Psoas muscle (tissue), 8 donors: ENCODE data around the gene PIP4P1. TPM values are rescaled to one million over a fixed set of nuclear protein-coding genes. Genes with fewer than 3 reads are reported as not detected.

ENCODE experiments used
- ATAC-seq, 4 donors: fragments of 200-7000 bp; cut with Tn5 transposase; one replicate each; pipeline ENCODE4 v1.9.1; 2020; ENCODE audit warnings: moderate library complexity in 3 of 4, mild to moderate bottlenecking in 2 of 4
- DNase-seq, 2 donors: peaks; one replicate each; pipeline ENCODE4 v3.0.0-alpha.2; 2020
- H3K27ac ChIP-seq: fragments of 200-600 bp; one replicate; pipeline ENCODE4 v1.8.0; 2022
- H3K27me3 ChIP-seq, 3 donors: fragments of 200-600 bp in 1 of 3; one replicate each; pipeline versions ENCODE4 v1.6.1 to v1.8.0; 2013 to 2022; ENCODE audit warnings: low read length in 2 of 3, mild to moderate bottlenecking in 2 of 3, moderate library complexity in 1 of 3; ENCODE audit not compliant: insufficient read depth in 3 of 3
- H3K36me3 ChIP-seq, 2 donors: fragments of 200-600 bp in 1 of 2; one replicate each; pipeline versions ENCODE4 v1.6.1 to v1.8.0; 2013 to 2022; ENCODE audit warnings: low read depth in 1 of 2, mild to moderate bottlenecking in 1 of 2, moderate library complexity in 1 of 2; ENCODE audit not compliant: insufficient read depth in 1 of 2
- H3K4me1 ChIP-seq: fragments of 200-600 bp; one replicate; pipeline ENCODE4 v1.8.0; 2022
- H3K4me3 ChIP-seq: fragments of 200-600 bp; one replicate; pipeline ENCODE4 v1.8.0; 2022; ENCODE audit warnings: mild to moderate bottlenecking
- H3K9me3 ChIP-seq: fragments of 200-600 bp; one replicate; pipeline ENCODE4 v1.8.0; 2022
- WGBS, 3 donors: extraction: QIAGEN DNeasy Blood & Tissue Kit; methylation state at CpG; one replicate each; pipeline versions ENCODE4 v1.1.6 to v1.1.7; 2013; 5-methylcytosine and 5-hydroxymethylcytosine counted together
- intact Hi-C, 2 donors: fragments of 100-400 bp; cut with DNase I; formaldehyde crosslinking; loops; one replicate each; pipeline versions ENCODE4 v1.11.0 to v1.14.2; 2022
- polyA plus RNA-seq, 3 donors: library from polyadenylated mRNA; stranded (reverse); fragments of 200-250 nt; gene quantifications; one replicate each; pipeline ENCODE4 v1.2.3, GENCODE V29; 2013
- total RNA-seq, 4 donors: library from RNA; stranded (reverse); fragmentation: NEBNext Ultra II Directional in 2 of 4; extraction: Animal tissue kit (Norgen Biotek cat#: 25700) in 2 of 4; gene quantifications; one replicate each; pipeline versions ENCODE4 v1.2.1 to v1.2.4, GENCODE V29; 2021 to 2023
- TF ChIP-seq, protein P1 (sequence below): fragments of 200-600 bp; IDR thresholded peaks from one replicate; pipeline ENCODE4 v1.8.0; 2022; ENCODE audit warnings: antibody characterized with exemption
- donor health status: healthy with polysubstance abuse.
- donor health status: DM: no; HTN: no; CAD: no; lungs with moderate emphysema.
- donor health status: Bipolar disorder and iron deficiency.
- donor health status: healthy.
- donor health status: DM: yes; HTN: yes; CAD: no.
- donor health status: DM: no; HTN: no; CAD: no.
- donor health status: DM: no; HTN: no; CAD: no.
- donor health status: DM: yes; HTN: yes; CAD: no.

The PIP4P1 gene
- total and polyA plus RNA-seq, 7 donors: 15.6 to 56.5 (median 23.1) TPM

- H3K36me3 ChIP-seq: peaks cover 0 to 19% of the 10 kb centered on the region in 2 donors
- intact Hi-C loops: loop anchor here in 1 of 2 donors (5.0 kb wide), 1 partner anchor 188 kb away; no protein-coding TSS in a partner anchor
- 7 to 17% (median 9%) methylated on average over 1 of the region's 1 CpG for WGBS, 3 donors
- ATAC-seq: peak in 1 of 4 donors; percentile 31
- peaks cover under 1% of the 10 kb centered on the region for H3K4me1 ChIP-seq
- H3K9me3 ChIP-seq: no peaks in the 10 kb centered on the region
- no peaks in the 10 kb centered on the region for H3K27me3 ChIP-seq
- TF ChIP-seq, protein P1, sequence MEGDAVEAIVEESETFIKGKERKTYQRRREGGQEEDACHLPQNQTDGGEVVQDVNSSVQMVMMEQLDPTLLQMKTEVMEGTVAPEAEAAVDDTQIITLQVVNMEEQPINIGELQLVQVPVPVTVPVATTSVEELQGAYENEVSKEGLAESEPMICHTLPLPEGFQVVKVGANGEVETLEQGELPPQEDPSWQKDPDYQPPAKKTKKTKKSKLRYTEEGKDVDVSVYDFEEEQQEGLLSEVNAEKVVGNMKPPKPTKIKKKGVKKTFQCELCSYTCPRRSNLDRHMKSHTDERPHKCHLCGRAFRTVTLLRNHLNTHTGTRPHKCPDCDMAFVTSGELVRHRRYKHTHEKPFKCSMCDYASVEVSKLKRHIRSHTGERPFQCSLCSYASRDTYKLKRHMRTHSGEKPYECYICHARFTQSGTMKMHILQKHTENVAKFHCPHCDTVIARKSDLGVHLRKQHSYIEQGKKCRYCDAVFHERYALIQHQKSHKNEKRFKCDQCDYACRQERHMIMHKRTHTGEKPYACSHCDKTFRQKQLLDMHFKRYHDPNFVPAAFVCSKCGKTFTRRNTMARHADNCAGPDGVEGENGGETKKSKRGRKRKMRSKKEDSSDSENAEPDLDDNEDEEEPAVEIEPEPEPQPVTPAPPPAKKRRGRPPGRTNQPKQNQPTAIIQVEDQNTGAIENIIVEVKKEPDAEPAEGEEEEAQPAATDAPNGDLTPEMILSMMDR: no peak
- peak overlapping the region; percentile 38 for H3K27ac ChIP-seq
- no peak overlapping the region for H3K4me3 ChIP-seq
- no peak for DNase-seq
Measured at GRCh38 chr14:20419419-20419818, 41.8 kb downstream of the PIP4P1 start.

- H3K36me3 ChIP-seq: peaks cover 0 to 9% of the 10 kb centered on the region in 2 donors
- DNase-seq: no peak
- TF ChIP-seq, protein P1: no peak
- intact Hi-C loops: loop anchor here in 1 of 2 donors (5.0 kb wide), 1 partner anchor 189 kb away; no protein-coding TSS in a partner anchor
- H3K27ac ChIP-seq: no peak overlapping the region
- no peak overlapping the region for H3K4me3 ChIP-seq
- no peaks in the 10 kb centered on the region for H3K27me3 ChIP-seq
- no peaks in the 10 kb centered on the region for H3K9me3 ChIP-seq
- no peak for ATAC-seq
- WGBS, 3 donors: 86 to 97% (median 94%) methylated on average over 2 of the region's 2 CpGs
- H3K4me1 ChIP-seq: peaks cover 8% of the 10 kb centered on the region
Measured at GRCh38 chr14:20418501-20418909, 42.7 kb downstream of the PIP4P1 start.

DNA sequence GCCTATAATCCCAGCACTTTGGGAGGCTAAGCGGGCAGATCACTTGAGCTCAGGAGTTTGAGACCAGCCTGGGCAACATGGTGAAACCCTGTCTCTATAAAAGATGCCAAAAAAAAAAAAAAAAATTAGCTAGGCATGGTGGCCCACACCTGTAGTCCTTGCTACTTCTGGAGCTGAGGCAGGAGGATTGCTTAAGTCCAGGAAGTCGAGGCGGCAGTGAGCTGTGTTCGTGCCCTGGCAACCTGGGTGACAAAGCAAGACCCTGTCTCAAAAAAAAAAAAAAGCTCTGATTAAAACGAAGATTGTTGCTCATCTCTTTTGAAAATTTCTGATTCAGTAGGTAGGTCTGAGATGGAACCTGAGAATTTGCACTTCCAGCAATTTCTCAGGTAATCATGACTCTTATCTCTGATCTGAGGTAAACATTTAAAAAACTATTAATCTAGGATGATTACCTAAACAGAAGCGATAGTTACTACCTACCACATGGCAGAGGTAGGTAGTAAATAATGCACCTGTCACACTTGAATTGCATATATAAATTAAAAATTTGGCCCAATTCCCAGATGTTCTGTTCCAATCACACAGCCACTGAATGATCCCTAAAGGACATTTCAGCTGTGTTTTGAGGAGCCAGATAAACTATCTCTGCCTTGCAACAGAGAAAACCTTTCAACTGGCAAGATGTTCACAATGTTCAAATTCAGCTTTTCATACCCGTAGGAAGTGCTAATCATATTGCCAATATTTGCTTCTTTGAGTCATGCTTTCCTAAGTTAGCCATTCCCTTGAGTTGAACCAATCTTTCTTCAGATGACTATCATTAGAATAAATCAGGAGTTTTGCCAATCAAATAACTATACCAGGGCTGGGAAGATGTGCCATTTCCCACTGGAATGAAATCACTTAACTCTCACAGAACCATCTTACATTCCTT, 43.7 kb downstream of the PIP4P1 start:
- TF ChIP-seq, protein P1: no peak
- no peak overlapping the region for H3K4me3 ChIP-seq
- H3K9me3 ChIP-seq: no peaks in the 10 kb centered on the region
- intact Hi-C loops: loop anchor here in 1 of 2 donors (5.0 kb wide), 1 partner anchor 190 kb away; no protein-coding TSS in a partner anchor
- H3K27ac ChIP-seq: no peak overlapping the region
- no peak for DNase-seq
- H3K27me3 ChIP-seq: no peaks in the 10 kb centered on the region
- H3K36me3 ChIP-seq: no peaks in the 10 kb centered on the region
- no peak for ATAC-seq
- H3K4me1 ChIP-seq: peaks cover 8% of the 10 kb centered on the region
- WGBS, 3 donors: 68 to 76% (median 76%) methylated on average over 7 of the region's 7 CpGs

- no peaks in the 10 kb centered on the region for H3K36me3 ChIP-seq
- TF ChIP-seq, protein P1: no peak
- 92 to 97% (median 94%) methylated on average over 2 of the region's 2 CpGs for WGBS, 3 donors
Measured at GRCh38 chr14:20416223-20416622, 45.0 kb downstream of the PIP4P1 start.

More at GRCh38 chr14:20416223-20416622, 45.0 kb downstream of the PIP4P1 start:
- Histone ChIP-seq H3K27ac (peak overlapping the region; percentile 51), H3K9me3 (no peaks in the 10 kb centered on the region), H3K27me3 (no peaks in the 10 kb centered on the region), H3K4me1 (peaks cover 17% of the 10 kb centered on the region), H3K4me3 (no peak overlapping the region)
- ATAC-seq: no peak
- no peak for DNase-seq
- intact Hi-C loops: loop anchor here in 1 of 2 donors (5.0 kb wide), 1 partner anchor 191 kb away; no protein-coding TSS in a partner anchor
